Stimulated activated CD4-positive, alpha-beta T cell treated with anti-CD3 and anti-CD28 coated beads, TNF-alpha, amount 100 ng/mL, for 1 hour (primary cell): Measurements from ENCODE around the gene CYP8B1.

ENCODE experiments used
- DNase-seq, 3 donors: peaks; one replicate each; pipeline ENCODE4 v3.0.0-alpha.2; 2020; ENCODE audit warnings: low read depth in 3 of 3, low spot score in 1 of 3

Gene CYP8B1

GRCh38 chr3:42827654-42828053 lies 48.0 kb downstream of the CYP8B1 start:
- no peak for DNase-seq

GRCh38 chr3:42827023-42827422 lies 48.7 kb downstream of the CYP8B1 start:
- no peak for DNase-seq

GRCh38 chr3:42826141-42826540 lies 49.5 kb downstream of the CYP8B1 start:
- no peak for DNase-seq

GRCh38 chr3:42823351-42823750 lies 52.3 kb downstream of the CYP8B1 start:
- DNase-seq, result no peak

DNA sequence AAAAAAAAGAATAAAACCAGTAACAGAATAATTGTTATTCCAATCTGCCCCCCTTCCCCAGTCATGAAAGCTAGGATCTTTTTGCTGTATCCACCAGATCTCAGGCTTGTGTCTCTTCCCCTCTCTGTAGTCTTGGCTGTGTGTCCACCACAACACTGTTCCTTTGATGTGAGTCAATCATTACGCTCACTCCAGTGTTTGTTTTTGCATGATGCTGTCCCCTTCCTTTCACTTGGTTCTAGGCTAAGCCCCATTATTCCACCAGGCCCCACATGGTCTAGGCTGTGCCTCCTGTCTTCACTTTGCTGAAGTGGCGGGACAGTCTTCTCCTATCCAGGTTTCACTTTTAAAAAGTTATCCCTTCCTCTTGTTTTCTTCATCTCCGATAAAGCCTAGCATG lies 52.9 kb downstream of the CYP8B1 start:
- no peak for DNase-seq
